Activated CD4-positive, alpha-beta T cell treated with anti-CD3 and anti-CD28 coated beads, Interleukin-2, amount 50 U/mL, for 4 hours (primary cell): ENCODE results near the gene WIPI1.
A peak's percentile ranks its signal among the peaks of the same experiment; 100 is the strongest.
"Not testable (repeated sequence)": the region's sequence is repeated elsewhere in the genome, so short reads cannot be mapped to it uniquely, and the experiment has no call there.

ENCODE experiments used
- DNase-seq, 2 experiments: peaks; one replicate each; pipeline ENCODE4 v3.0.0-alpha.2; 2020

The WIPI1 gene

DNA sequence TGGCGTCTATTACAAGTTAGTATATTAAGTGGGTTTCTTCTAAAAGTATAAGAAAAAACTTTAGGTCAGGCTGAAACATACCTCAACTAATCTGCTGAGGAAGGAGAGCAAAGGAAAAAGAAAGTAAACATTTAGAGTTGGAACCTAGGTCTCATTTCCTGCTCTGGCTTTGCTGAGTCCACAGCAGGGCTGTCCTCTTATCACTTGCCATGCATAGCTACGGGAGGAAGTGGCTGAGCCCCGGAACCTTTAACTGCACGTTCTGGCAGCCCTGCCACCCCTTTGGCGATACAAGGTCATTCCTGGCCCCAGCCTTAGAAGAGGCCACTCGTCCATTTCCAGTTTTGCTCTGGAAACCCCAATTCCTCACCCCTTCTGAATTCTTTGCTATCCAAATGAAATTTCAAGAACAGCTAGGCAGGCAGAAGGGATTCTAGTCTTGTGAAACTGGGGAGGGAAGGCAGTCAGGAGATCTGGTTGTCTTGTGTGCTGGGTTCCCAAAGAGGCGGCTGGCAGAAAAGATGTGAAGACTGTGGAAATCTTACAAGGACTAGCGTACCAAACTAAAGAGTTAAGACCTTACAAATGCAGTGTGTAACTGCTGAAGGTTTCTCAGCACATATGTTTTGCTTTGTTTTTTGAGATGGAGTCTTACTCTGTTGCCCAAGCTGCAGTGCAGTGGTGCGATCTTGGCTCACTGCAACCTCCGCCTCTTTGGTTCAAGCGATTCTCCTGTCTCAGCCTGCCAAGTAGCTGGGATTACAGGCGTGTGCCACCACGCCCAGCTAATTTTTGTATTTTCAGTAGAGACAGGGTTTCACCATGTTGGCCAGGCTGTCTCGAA is 19.1 kb downstream of the WIPI1 start:
- DNase-seq, result no peak

DNA sequence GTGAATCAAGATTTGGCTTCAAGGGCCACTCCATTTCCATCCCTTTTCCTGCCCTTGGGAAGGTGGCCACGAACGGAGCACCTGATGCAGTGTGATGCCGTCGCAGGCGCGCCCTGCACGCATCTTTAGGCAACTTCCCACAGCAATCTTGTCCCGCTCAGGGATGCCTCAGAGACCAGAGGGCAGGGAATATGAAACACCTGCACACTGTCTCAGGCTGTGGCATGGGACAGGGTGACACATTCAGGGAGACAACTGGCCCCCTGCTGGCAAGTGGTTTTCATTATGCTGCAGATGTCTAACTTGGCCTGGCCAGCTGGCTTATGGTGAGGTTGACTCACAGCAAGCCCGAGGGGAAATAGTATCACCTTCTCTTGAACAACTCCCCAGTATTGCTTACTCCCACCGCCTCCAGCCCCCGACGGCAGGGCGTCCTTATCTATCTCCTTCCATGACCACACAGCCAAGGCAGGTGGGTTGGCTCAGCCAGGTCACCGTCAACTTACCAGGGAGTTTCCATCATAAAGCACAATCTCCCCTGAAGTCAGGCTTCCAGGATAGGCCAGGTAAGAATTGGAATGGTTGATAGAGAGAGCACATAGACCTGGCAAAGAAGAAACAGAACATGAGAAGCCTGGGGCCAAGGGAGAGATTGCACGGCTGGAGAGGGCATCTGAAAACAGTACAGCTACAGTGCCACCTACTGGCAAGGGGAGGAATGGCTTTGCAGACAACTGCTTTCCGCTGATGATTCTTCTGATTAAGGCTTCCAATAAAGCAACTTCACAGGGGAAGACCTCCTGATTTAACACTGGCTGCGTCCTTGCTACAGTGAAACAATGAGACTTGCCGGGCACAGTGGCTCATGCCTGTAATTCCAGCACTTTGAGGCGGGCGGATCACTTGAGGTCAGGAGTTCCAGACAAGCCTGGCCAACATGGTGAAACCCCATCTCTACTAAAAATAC is 21.1 kb downstream of the WIPI1 start:
- peak; percentile 82 to 85 for DNase-seq

DNA sequence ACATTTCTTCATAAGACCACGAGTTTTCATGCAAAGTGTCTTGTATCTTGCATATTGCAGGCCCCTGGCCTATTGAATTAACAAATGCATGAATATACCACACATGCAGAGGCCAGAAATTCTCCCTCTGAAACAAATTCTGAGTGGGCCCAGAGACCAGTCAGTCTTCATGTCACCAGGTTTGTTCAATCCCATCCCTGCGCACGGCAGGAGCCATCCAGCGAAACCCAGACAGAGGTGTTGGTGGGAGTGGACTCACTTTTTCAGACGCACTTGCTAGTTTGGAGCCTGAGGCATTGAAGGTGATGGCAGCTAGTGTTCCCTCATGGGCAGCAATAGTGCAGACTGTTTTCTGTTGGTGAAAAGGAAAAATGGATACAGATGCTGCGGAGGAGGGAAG is 21.9 kb downstream of the WIPI1 start:
- DNase-seq, result no peak

DNA sequence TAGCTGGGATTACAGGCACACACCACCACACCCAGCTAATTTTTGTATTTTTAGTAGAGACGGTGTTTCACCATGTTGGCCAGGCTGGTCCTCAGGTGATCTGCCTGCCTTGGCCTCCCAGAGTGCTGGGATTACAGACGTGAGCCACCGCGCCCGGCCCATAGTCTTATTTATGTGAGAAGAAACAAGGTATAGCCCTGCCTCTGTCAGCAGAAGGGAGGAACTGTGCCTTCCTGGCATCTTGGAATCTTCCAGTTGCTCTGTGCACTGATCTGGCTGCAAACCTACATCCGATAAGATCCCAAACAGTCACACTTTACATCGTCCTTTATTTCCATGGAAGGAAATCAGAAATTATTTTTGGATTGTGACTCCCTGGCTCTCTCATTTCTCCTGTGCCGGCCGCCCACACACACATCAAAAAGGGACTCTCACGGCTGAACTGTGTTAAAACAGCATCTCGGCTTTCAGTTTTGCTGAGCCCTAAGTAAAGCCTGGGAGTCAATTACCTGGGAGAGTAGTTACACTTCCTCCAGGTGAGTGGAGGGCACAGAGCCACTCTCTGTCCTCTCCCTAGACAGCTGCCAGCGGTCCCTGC is 23.3 kb downstream of the WIPI1 start:
- DNase-seq, result no peak

DNA sequence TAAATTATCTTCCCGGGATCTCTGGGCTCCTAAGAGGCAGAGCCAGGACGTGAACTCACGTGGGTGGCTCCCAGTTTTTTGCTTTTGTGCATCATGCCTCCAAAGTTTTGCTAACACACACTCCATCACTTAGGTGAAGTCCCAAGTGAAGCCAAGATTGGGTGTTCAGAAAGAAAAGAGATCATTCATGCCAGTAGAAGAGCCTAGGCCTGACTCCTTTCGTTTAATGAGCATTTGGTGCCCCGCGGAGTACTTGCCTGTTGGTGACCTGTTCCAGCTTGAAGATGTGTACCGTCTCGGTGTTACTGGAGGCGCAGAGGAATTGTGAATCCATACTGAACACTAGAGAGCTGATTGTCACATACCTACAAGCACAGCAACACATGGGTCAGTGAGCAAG is 24.1 kb downstream of the WIPI1 start:
- no peak for DNase-seq

DNA sequence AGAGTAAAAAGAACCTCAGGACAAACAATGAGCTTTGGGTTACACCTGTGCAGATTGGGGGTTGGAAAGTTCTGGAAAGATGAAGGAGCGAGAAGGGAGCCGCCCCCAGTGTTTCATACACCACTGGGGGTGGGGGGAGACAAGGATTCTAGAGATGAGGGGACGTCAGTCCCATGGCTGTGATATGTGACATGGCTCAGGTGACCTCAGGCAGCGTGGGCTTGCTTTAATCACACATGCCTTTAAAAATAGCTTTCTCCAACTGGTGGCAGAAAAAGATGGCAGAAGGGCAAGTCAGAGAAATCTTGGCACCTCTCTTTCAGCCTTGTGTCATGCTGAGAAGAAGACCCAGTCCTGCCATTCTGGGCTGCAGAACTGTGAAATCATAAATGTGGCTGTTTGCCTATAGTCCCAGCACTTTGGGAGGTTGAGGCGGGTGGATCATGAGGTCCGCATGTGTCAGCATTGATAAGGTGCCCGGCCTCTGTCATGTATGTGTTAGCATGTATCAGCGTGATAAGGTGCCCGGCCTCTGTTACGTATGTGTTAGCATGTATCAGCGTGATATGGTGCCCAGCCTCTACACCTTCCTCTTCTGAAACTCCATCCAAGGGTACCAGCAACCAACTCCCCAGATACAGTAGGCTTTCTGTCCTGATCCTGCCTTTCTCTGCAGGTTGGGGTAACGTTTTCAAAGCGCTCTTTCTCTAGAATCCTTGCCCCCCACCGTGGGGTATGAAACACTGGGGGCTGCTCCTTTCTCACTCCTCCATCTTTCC is 25.0 kb downstream of the WIPI1 start:
- DNase-seq, result no peak

DNA sequence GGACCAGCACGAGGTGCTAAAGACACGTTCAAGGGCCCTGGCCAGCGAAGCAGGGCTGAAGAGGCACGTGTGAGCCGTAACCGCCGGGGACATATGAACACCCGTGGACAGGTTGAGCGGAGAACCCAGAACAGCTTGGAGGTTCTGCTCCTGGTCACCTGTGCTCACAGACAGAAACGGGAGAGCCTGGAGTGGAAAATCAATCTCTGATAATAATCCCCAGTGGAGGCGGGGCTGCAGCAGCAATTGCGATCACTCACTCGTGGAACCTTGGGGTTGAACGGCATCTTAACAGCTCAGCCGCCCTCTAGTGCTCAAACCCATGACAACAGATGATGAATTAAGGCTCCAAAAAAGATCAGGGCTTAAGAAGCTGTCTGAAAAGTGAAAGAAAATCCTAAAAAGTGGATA is 25.6 kb downstream of the WIPI1 start:
- DNase-seq, result peak; percentile 53 to 59

DNA sequence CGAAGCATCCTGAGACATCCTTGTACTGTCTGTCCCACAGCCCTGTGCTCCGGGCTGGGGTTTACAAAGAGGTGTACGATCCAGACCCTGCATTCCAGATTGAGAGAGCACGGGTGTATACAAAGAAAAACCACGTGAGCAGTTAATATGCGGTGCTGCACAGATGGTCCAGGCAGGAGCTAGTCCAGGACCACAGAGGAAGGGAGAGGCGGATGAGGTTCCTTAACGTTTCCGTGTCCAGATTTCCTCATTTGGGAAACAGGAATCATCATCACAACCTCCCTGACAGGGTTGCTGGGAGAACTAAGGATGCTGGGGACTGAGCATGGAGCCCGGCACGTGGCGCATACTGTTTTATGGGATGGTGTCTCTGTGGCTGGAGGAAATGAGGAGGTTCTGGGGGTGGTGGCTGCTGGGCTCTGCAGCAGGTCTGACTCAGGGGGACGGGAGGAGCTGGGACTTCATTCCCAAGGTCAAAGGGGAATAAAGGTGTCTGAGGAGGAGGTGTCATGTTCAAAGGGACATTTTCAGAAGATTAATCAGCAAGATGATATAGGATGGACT is 26.2 kb downstream of the WIPI1 start:
- no peak for DNase-seq

DNA sequence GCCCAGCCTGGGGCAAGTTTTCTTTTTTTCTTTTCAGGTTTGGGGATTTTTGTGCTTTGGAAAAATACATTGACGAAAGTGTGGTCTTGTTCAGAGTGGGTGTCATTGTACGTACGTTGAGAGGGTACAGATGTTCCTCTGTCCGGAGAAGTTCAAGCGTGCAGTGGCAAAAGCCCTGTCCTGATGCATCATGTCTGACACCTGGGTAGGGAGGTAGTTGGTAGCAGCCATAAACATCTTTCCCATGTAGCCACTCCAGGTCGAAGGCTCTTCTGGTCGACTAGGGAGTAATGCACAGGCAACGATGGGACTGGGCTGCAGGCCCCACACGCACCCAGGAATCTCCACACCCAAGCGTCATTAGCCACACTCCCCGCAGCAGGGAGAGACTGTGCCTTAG is 27.4 kb downstream of the WIPI1 start:
- no peak for DNase-seq

DNA sequence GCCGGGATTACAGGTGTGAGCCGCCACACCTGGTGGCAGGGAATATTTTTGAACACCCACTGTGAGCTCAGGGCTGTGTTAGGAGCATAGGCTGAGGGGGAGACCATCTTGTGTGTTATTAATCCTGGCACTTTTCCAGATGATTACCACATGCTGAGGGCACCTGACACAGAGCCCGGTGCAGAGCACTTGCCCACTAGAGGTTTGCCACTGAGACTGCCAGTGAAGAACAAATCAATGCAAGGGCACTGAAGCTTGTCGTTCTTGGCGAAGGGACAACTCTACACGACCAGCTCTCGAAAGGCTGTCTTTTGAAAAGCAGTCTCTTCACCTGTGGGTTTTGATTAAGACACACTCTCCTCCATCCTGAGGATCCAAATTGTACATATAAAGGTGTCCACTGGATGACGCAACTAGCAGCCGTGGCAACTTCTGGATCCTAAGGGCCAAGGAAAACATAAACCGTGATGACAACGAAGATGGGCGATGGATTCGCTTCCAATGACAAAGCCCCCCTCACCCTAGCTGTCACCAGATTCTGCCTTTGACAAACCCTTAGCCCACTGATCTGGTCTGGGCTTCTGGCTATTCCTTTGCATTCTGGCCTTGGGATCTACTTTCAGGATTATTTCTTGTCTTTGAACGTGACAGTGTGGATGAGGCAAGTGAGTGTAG is 28.7 kb downstream of the WIPI1 start:
- DNase-seq, result no peak

DNA sequence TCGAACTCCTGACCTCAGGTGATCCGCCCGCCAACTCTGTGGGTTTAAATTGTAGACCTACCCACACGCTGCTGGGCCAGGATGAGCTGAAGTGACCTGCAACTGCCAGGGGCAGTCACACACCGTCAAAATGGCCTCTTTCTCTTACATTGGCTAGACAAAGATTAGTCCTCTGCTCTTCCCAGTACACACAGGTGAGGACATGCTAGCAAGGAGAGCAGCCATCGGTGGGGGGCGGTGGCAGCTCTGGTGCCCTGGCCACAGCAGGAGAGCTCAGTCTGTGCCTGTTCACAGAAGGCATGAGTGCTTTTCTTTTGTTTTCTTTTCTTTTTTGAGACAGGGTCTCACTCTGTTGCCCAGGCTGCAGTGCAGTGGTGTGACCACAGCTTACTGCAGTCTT is 29.7 kb downstream of the WIPI1 start:
- DNase-seq, result no peak

DNA sequence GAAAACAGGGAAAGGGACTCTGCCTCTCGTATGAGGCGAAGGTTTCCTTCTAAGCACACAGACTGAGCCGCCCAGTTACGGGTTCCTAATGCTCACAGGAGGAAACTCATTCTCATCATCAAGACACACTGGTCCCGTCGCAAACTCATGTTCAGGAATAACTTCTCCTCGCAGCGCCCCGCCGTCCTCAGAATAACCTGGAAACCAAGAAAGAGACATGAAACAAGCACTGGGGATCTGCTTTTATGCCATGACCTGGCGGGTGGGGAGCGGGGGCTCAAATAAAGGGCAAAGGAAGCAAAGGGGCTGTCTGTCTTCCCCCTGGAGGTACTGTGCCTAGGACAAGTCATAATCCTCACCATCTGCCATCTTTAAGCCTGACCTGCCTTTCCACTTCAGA is 31.3 kb downstream of the WIPI1 start:
- DNase-seq, result no peak

DNA sequence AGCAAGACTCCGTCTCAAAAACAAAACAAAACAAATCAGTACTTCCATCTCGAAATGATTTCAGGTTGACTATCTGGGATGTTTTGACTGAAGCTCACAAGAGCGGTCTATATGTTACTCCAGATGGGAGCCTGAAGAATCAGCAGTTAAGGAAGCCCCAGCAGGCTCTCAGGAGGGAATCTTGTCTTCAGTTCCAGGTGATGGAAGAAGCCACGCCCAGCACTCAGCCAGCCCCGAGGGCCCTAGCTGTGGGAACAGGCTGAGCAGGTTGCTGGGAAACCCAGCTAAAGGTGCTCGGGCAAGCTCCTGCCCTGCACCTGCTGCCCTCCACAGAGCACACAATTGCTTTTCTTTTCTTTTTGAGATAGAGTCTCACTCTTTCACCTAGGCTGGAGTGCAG is 32.4 kb downstream of the WIPI1 start:
- no peak for DNase-seq

DNA sequence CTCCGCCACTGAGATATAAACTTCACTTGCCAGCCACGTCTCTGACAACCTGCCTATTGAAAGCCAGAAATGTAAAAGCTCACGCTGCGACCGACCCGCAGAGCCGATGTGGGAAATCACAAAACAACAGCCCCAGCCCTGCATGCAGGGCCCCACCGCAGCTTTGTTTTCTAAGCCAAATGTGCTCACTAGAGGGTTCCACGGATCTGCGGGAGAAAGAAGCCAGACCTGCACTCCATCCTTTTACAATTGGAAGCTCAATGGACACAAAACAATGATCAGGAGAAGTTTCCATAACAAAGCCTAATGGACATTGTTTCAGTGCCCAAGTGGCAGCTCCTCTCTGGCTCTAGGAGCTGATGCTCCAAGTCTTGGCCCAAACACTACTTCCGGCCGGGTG is 33.1 kb downstream of the WIPI1 start:
- no peak for DNase-seq

DNA sequence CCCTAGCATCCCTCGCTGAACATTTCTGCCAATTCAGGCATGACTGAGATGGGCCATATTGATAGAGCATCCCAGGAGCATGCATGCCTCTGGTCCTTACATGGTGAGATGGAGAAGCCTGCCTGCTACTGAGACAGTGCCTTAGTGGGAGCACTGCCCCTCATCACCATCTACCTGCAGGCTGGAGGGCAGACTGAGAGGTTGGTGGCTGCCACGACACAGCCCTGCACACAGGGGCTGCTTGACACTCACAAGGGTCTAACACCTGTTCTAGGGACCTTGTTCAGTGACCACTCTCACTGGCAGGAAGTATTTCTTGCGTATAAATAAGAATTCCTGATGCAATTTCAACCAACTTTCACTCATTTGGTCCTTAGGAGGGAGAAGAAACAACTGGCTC is 34.0 kb downstream of the WIPI1 start:
- no peak for DNase-seq

DNA sequence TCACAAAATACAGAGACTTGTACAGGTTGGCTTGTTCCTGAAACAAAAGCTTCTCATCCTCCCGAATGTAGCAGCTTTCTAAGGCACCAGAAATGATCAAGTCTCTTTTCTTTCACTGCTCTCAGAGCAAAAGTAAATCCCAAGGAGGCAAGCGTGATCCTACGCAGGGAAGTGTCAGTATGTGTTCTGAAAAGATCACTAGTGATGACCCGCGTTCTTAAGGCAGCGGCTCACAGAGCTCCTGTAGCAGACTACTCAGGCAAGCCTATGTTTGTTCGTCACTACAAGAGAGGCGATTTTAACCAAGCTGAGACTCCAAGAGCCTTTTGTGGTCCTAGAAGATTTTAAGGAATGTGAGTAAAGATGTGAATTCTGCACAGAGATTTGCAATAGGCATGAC is 34.5 kb downstream of the WIPI1 start:
- no peak for DNase-seq

DNA sequence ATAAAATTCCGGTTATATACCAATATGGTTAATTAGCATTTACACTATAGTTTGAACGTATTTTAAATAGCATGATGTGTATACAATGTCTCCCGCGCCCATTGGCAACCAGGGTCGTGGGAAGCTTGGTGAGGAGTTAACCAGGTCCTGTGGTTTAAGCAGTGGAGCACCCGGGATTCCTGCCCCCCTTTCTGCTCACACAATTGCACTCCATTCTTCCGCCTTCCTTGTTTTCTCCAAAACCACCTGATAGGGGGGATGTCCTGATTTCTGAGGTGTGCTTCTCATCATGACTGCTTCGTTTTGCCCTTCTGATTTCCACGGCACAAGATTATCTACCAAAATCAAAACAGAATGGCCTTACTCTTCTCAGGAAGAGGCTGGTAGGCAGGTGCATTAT is 35.8 kb downstream of the WIPI1 start:
- DNase-seq, result no peak

DNA sequence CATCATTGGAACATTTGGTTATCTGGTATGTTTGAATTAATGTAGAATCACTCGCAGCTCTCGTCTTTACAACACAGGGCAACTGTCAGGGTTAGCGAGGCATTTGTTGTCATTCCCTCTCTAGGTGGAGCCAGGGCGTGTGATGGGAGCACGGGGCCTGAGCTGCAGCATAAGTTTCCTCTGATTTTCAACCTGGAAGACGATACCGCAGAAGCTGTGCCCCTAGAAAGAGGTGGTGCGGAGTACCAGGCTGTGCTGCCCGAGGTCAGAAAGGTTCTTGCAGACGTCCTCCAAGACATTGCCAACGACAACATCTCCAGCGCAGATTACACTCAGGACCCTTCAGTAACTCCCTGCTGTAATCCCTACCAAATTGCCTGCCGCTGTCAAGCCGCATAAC is 37.2 kb downstream of the WIPI1 start:
- no peak for DNase-seq

DNA sequence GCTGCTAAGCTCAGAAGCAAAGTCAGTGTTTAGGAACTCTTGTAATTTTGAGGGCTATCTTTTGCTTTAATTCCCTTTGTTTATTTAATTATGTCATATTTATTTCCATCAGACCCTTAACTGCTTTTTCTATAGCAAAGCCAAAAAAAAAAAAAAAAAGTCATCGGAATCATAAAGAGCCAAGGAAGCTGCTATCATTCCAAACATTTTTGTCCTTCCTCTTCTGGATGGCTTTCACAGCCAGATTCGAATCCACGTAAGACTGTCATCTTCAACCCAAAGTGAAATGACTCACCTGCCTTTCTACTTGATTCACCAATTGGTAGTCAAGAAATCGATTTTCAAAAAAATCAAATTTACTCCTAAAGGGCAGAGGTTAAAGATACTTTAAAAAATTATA is 38.4 kb downstream of the WIPI1 start:
- DNase-seq, result no peak

DNA sequence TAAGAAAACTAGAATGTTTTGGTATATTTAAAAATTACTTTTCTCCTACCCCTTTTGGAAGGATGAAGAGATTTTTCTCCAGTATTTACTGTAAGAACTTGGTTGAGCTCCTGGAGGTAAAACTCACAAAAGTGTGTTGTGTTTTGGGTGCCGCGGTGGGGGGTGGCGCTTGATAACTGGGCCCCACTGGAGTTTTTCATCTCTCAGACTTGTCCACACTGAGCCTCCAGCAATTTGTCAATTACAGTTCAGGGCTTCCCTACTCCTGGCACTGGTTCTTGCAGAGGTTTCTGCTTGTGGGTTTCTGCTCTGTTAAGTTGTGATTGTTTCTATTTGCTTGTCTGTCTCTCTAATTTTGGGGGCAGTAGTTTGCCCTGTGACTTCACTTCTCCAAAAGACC is 40.0 kb downstream of the WIPI1 start:
- DNase-seq, result no peak

DNA sequence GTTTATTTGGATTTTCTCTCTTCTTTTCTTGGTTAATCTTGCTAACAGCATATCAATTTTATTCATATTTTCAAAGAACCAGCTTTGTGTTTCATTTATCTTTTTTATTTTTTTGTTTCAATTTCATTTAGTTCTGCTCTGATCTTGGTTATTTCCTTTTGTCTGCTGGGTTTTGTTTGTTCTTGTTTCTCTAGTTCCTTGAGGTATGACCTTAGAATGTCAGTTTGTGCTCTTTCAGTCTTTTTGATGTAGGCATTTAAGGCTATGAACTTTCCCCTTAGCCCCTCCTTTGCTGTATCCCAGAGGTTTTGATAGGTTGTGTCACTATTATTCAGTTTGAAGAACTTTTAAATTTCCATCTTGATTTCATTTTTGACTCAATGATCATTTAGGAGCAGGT is 42.4 kb downstream of the WIPI1 start:
- DNase-seq, result not testable (repeated sequence)
